GM11168 (cell line): ENCODE data around the gene H2BK1.

ENCODE experiments used
- in situ Hi-C: fragments of 300-500 bp; cut with MboI; formaldehyde crosslinking; loops from one replicate; pipeline ENCODE4 v1.12.0; 2022; ENCODE audit warnings: low sequenced_read_pairs; ENCODE audit not compliant: unreplicated experiment

The H2BK1 gene

DNA sequence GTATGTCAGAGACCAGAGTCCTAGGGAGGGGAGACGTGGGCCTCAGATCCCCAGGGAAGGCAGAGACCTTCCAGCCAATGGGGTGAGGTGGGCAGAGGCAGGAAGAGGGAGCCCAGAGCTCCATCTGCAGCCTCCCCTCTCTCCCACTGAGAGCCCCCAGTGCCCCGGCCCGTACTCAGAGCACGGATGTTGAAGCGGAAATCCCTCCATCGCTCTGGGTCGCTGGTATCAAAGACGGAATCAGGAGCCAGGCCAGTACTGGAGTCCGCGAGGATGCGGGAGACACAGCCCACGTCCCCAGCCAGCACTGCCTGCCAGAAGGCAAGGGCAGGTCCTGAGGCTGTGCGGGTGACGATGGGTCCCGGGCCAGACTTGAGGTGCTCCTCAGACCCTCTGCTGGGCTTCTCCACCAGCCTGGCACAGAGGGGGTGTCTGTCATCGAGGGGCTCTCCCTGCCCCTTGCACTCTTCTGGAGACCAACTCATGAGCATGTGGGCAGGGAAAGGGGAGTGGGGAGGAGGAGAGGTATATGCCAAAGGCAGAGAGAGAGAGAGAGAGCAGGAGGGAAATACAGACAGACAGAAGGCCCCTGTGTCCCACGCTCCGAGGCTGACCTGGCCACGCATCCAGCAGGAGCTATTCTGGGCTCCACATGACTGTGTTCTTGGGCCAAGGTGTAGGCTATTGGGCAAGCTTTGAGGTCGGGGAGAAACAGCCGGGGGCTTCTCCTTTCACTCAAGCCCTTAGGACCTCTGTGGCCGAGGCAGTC, 23.5 kb downstream of the H2BK1 start, which contains the start of gene ASB10:
Gene ASB10 (minus strand): TSS at position 611 of the 769 bp plus-strand sequence. CDS start 120 bp downstream, at position 491.
- in situ Hi-C loops = no loop called here

DNA sequence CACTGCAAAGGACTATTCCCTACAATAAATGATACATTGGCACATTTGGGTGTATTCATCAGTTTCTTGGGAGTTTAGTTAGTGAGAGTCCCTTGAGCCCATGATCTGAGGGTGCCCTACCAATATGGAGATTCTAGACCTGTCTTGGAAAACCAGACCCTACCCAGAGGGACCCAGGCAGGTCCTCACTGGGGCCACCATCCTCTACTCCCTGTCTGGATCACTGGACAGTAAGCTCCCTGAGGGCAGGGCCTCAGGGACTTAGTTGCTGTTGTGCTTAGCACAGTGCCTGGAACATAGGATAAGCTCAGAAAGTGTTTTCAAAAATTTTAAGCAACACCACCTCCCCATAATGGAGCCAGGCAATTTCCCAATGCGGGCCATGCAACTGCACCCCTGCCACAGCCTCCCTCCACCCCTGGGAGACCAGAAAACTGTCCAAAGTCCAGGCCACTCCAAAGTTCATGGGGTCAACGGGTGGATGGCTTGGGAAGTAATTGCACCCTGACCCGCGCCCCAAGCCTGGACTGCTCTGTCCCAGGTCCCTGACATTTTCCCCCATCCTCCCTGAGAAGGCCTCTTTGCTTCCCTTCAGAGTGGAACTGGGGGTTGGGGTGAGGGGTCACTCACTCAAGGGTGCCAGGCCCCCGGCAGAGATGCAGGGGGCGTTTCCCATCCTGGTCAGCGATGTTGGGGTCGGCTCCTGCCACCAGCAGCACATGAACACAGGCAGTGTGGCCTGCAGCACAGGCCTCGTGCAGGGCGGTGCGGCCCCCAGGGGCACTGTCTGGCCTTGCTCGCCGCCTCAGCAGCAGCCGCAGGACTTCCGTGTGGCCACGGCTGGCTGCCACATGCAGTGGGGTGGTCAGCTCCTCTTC, 24.3 kb downstream of the H2BK1 start:
- in situ Hi-C loops = no loop called here

DNA sequence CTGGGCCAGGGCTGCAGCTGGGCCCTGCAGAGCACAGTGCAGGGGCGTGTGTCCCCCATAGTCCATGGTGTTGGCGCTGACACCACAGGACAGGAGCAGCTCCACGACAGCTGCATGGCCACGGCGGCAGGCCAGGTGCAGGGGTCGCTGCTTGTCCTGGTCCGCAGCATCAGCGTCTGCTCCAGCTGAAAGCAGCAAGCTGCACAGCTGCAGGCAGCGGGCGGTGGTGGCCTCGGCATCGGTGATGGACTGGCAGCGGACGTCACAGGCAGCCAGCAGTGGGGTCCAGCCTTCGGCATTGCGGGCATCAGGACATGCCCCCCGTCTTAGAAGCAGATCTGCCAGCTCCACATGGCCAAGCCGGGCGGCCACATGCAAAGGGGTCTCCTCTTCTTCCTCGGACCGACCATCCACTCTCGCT, 29.3 kb downstream of the H2BK1 start:
- in situ Hi-C loops = no loop called here

- in situ Hi-C loops = no loop called here
Measured at GRCh38 chr7:151179946-151180345, 30.3 kb downstream of the H2BK1 start.

GRCh38 chr7:151179287-151179860, 30.9 kb downstream of the H2BK1 start:
- in situ Hi-C loops = no loop called here

- in situ Hi-C loops = no loop called here
Measured at GRCh38 chr7:151178831-151179230, 31.5 kb downstream of the H2BK1 start.

DNA sequence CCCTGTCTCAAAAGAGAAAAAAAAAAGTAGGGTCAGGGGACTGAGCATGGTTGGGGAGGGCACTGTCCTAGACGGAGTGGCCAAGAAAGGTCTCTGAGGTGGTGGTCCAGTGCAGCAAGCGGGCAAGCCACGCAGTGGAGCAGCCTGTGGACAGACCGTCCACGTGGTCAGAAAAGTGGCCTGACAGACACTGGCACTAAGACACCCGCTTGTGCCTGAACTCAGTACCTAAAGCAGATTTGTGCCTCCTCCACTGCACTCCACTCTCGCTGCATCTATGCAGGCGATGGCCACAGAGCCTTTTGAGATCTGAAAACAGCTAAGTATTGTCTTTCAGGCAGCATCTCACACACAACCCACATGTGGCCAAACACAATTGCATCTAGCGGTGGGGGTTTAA, 32.1 kb downstream of the H2BK1 start:
- in situ Hi-C loops = no loop called here

- in situ Hi-C loops = no loop called here
Measured at GRCh38 chr7:151177310-151177709, 33.0 kb downstream of the H2BK1 start.

DNA sequence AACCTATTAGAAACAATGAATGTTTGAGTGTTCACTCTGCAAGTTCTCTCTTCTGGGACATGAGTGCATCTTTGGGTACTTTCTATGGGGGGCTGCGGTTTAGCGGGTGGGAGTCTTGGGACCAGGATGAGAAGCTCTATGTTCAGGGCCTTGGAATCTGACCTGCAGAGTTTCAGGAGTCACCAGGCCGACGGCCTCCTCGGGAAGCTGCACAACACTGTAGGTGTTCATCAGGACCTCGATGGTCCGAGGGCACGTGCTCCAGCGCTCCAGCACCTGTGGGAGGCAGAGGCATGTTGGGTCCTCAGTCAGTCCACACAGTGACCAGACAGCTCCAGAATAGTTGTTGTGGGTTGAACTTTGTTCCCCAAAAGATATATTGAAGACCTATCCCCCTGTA, 33.9 kb downstream of the H2BK1 start:
- in situ Hi-C loops = no loop called here

DNA sequence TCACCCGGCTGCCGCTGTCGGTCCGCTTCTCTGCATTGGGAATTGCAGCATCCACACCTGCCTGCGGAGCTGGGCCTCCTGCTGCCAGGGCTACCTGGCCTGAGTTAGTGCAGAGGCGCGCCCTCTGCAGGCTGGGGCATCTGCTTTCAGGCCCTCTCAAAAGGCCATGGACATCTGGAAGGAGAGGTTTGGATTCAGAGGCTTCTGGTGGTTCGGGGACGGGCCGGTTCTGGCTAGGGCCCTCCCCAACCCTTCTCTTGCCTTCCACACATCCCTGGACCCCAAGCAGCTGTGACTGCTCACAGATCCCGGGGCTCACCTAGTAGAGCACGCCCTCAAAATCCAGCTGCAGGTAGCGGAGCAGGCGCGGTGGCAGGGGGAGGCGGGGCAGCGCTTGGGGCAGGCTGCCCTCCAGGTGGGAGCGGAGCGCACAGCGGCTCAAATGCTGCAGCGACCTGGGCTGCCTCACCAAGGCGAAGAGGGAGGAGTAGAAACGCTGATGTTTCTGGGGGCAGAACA, 34.4 kb downstream of the H2BK1 start:
- in situ Hi-C loops = no loop called here

DNA sequence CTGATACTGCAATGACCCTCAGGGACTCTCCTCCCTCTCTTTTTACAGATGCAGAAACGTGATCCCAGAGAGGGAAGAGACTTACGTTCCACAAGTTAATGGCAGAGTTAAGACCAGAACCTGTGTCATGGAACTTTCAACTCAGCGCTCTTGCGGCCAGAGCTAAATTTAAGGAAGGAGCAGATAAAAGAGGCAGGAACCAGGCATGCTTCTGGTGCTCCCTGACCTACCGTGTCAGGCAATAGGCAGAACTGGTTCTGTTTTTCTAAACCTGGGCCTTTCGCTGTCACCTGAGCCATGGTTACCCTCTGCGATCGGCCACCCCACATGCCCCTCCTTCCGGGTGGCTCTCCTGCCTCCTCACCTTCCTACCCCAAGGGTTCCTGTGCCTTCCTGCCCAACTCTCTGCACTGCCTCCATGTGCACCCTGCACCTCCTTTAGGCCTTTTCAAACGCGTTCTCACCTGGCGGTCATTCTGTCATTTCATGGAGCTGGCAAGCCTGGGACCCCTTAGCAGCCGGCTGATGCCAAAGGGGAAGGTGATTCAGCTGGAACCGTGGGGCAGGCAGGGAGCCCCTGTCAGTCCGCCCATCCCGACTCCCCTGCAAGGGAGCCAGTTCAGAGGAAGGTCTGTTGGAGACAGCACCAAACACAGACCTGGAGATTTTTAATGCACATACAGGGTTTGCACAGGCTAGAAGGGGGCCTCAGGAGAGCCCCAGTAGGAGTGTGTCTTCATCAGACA, 35.1 kb downstream of the H2BK1 start:
- in situ Hi-C loops = no loop called here

DNA sequence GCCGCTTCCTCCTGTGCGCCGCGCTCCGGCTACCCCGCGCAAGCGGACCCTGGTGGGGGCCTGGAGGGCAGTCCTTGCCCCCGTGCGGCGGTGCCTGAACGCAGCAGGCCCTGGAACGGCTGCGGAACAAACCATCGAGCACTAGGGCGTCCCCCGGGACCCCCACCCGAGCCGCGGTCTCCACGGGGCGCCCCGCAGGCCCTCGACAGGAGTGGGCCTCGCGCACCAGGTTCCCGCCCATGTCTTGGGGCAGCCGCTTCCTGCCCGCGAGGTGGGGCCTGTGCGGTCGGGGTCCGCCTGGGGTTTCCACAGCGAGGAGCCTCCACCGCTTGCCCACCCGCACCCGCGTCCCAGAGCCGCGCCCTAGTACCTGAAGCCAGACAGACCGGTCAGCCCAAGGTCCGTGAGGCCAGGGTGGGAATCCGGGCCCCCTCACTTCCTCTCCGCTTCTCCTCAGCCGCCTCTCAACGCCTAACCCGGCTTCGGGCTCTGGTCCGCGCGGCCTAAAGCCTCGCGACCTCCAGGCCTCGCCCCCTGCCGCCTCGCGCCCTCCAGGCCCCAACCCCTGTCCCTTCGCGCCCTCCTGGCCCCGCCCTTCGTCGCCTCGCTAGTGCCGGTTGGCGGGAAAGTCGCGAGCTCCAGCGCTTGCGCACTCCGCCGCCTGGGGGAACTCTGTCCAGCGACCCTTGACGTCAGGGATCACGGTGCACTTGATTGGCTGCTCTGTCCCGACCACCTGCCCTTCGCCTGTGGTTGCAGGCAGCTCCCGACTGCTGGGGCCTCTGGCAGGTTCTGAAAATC, 35.8 kb downstream of the H2BK1 start:
- in situ Hi-C loops = no loop called here

GRCh38 chr7:151173386-151174245, 36.7 kb downstream of the H2BK1 start:
- in situ Hi-C loops = no loop called here

DNA sequence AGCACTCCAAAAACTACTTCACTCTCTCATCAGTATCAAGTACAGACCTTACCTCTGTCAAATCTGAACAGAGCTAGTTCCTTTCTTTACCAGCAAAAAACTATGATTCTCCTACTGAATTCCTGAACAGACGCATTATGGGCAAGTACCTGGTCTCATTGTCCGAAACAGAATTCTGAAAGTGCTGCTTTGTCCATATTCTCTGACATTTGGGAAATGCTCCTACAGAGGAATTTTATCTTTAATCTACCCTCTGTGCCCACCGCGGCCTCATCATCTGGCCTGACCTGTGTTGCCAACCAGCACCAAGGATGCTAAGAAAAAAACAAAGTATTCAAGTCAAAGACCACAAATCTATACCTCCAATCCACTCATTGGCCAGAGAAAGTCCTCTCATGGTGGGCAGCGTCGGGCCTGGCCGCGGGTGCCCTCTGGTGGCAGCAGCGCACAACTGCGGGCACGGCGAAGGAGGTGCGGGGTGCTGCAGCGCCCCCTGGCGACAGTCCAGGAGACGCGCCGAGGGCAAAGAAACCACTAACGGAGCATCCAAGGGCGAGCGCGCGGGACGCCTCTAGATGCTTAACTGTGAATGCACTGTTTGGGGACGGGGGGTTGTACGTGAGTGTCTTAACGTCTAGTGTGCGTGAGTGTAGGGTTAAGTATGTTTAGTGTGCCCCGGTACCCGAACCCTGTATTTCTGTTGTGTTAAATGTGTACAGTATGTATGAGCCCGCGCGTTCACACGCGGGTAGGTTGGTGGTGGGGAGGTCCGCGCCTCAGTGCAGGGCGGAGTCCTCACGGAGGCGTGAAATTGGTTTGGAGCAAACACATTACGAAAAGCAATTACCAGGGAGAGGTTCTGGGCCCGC, 37.8 kb downstream of the H2BK1 start:
- in situ Hi-C loops = no loop called here

- in situ Hi-C loops = no loop called here
Measured at GRCh38 chr7:151168787-151169162, 41.5 kb downstream of the H2BK1 start.

- in situ Hi-C loops = no loop called here
Measured at GRCh38 chr7:151168003-151168786, 42.1 kb downstream of the H2BK1 start.
